K562 (cell line): Measurements from ENCODE around the gene ETS1. TPM values are rescaled to one million over a fixed set of nuclear protein-coding genes. Genes with fewer than 3 reads are reported as not detected.

Experiments used
- ATAC-seq: fragments of 200-7000 bp; cut with Tn5 transposase; 3 replicates; pipeline ENCODE4 v1.9.1; 2020; ENCODE audit warnings: moderate library complexity
- BruUV-seq: library from RNA; stranded (reverse); fragments of 400-500 nt; replicated peaks from 2 replicates; lab custom pipeline; 2021; lab: Mats Ljungman, UMichigan
- CTCF ChIA-PET: fragments of 300-600 bp; formaldehyde crosslinking; extraction: SDS; loops from one replicate; lab custom pipeline; 2021; ENCODE audit warnings: low intra/inter-chr PET ratio; lab: Yijun Ruan, JAX
- POLR2A ChIA-PET: fragments of 300-600, 350-650 bp; sonication (Branson Sonifier 250); formaldehyde crosslinking; extraction: SDS; loops from one replicate; lab custom pipeline; 2021; ENCODE audit warnings: antibody characterized with exemption, inconsistent platforms; lab: Yijun Ruan, JAX
- DNase-seq, 4 experiments: peaks; one replicate each; pipeline versions ENCODE4 v3.0.0 to v3.0.0-alpha.2; 2011 to 2018; ENCODE audit warnings: low spot score in 3 of 4, mixed read lengths in 3 of 4; ENCODE audit errors: extremely low read depth in 1 of 4
- FAIRE-seq: peaks from 2 replicates; lab custom pipeline; 2011; peaks lifted over from hg19 to GRCh38; lab: Jason Lieb, UNC
- H2AFZ ChIP-seq: 2 replicates; pipeline ENCODE4 v1.6.0; 2011; ENCODE audit warnings: low read depth, low read length, control low read depth, inconsistent platforms
- H3K27ac ChIP-seq: fragments of 200-600 bp; 3 replicates; pipeline ENCODE4 v1.8.0; 2011; ENCODE audit warnings: low read depth, mild to moderate bottlenecking, control low read depth, inconsistent platforms, low read length, moderate library complexity, mixed read lengths; ENCODE audit errors: extremely low read depth
- H3K27me3 ChIP-seq, 2 experiments: fragments of 300-600 bp in 1 of 2; 2 replicates in 1 of 2; 3 replicates in 1 of 2; pipeline versions ENCODE4 v1.6.0 to v1.8.0; 2011; ENCODE audit warnings: inconsistent platforms in 2 of 2, low read length in 2 of 2, mild to moderate bottlenecking in 1 of 2, mixed read lengths in 1 of 2, moderate library complexity in 1 of 2; ENCODE audit not compliant: control insufficient read depth in 2 of 2, insufficient read depth in 2 of 2
- H3K36me3 ChIP-seq: fragments of 300-600 bp; 3 replicates; pipeline ENCODE4 v1.8.0; 2011; ENCODE audit warnings: mild to moderate bottlenecking, low read length, inconsistent platforms; ENCODE audit not compliant: control insufficient read depth, insufficient read depth
- H3K4me1 ChIP-seq, 2 experiments: fragments of 200-600 bp in 1 of 2; replicated peaks in 1 of 2; 2 replicates in 1 of 2; 3 replicates in 1 of 2; pipeline versions ENCODE4 v1.5.1 to v1.8.0; 2011; ENCODE audit warnings: inconsistent platforms in 2 of 2, low read length in 2 of 2, mild to moderate bottlenecking in 1 of 2, mixed read lengths in 1 of 2, moderate library complexity in 1 of 2; ENCODE audit not compliant: control insufficient read depth in 2 of 2, insufficient read depth in 2 of 2
- H3K4me2 ChIP-seq: 2 replicates; pipeline ENCODE4 v1.6.1; 2011; ENCODE audit warnings: low read length, control low read depth, inconsistent platforms, mixed read lengths; ENCODE audit not compliant: insufficient read depth
- H3K4me3 ChIP-seq: fragments of 200-600 bp; sonication (generic), shearing (Covaris generic); 2 replicates; pipeline ENCODE4 v1.5.1; 2016; ENCODE audit warnings: control low read depth, inconsistent platforms
- H3K79me2 ChIP-seq: fragments of 200-600 bp; 3 replicates; pipeline ENCODE4 v1.8.0; 2011; ENCODE audit warnings: low read length, inconsistent platforms; ENCODE audit not compliant: control insufficient read depth, insufficient read depth
- H3K9ac ChIP-seq, 2 experiments: 2 replicates each; pipeline versions ENCODE4 v1.6.0 to v1.6.1; 2011; ENCODE audit warnings: low read depth in 2 of 2, low read length in 2 of 2, control low read depth in 1 of 2, inconsistent platforms in 1 of 2, mild to moderate bottlenecking in 1 of 2, mixed read lengths in 1 of 2; ENCODE audit not compliant: insufficient read depth in 1 of 2
- H3K9me1 ChIP-seq: one replicate; pipeline ENCODE4 v1.6.0; 2011; ENCODE audit warnings: inconsistent platforms, mild to moderate bottlenecking, low read length, moderate library complexity; ENCODE audit not compliant: control insufficient read depth, insufficient read depth
- H3K9me3 ChIP-seq: replicated peaks from 2 replicates; pipeline ENCODE4 v1.5.1; 2011; ENCODE audit warnings: low read depth, low read length, inconsistent platforms; ENCODE audit not compliant: control insufficient read depth, insufficient read depth
- H4K20me1 ChIP-seq: replicated peaks from 2 replicates; pipeline ENCODE4 v1.6.1; 2011; ENCODE audit warnings: low read length, inconsistent platforms, mixed read lengths; ENCODE audit not compliant: control insufficient read depth, insufficient read depth
- TBL1XR1 ChIP-seq, 2 experiments: IDR thresholded peaks; 2 replicates each; pipeline ENCODE4 v1.6.1; 2012; ENCODE audit warnings: improper control_type of control experiment in 2 of 2, low read length in 2 of 2, mild to moderate bottlenecking in 1 of 2
- ZNF79 ChIP-seq: fragments of 250-450 bp; sonication (Bioruptor Pico); IDR thresholded peaks from 2 replicates; pipeline ENCODE4 v1.4.0; 2020; ENCODE audit warnings: low read depth, mild to moderate bottlenecking, moderate library complexity
- WGBS: fragments of 100-300 bp; shearing (Covaris generic); methylation state at CpG from one replicate; pipeline ENCODE4 v1.1.6; 2016; ENCODE audit warnings: low coverage, mixed read lengths; ENCODE audit not compliant: insufficient coverage; ENCODE audit errors: missing lambda C conversion rate; 5-methylcytosine and 5-hydroxymethylcytosine counted together
- in situ Hi-C: fragments of 300-500 bp; cut with MboI; formaldehyde crosslinking; loops from 4 replicates; pipeline ENCODE4 v1.15.0; 2018; ENCODE audit warnings: inconsistent platforms, mixed read lengths
- intact Hi-C: fragments of 100-400 bp; cut with micrococcal nuclease; formaldehyde crosslinking; loops from 2 replicates; pipeline ENCODE4 v1.14.2; 2022
- polyA plus RNA-seq, 8 experiments: library from polyadenylated mRNA; depleted of rRNA in 4 of 8; stranded (reverse) in 5 of 8; unstranded in 3 of 8; fragments of >200 nt; fragmentation: Nextera tagmentation in 2 of 8; fragmentation: Illumina TruSeq in 1 of 8; extraction: Ambion mirVana in 2 of 8; extraction: Trizol in 1 of 8; gene quantifications; 2 replicates each; pipeline versions ENCODE4 v1.2.1 to v1.2.3, GENCODE V29; 2011 to 2014; ENCODE audit warnings: inconsistent platforms in 1 of 8, missing spikeins in 1 of 8
- total RNA-seq, 7 experiments: library from RNA; depleted of rRNA in 6 of 7; stranded (reverse); fragments of >200 nt in 6 of 7; fragmentation: Illumina TruSeq in 2 of 7; extraction: Trizol in 2 of 7; gene quantifications; 2 replicates each; pipeline versions ENCODE4 v1.2.1 to v1.2.3, GENCODE V29; 2011 to 2021; ENCODE audit warnings: low replicate concordance in 1 of 7
- TF ChIP-seq, protein P1 (sequence below): fragments of 250-450 bp; sonication (Bioruptor Pico); IDR thresholded peaks from 2 replicates; pipeline ENCODE4 v1.5.0; 2021; ENCODE audit warnings: mild to moderate bottlenecking, moderate library complexity
- TF ChIP-seq, protein P2 (sequence below): fragments of 250-450 bp; sonication (Bioruptor Pico); IDR thresholded peaks from 2 replicates; pipeline ENCODE4 v1.8.0; 2021; ENCODE audit warnings: moderate library complexity, mild to moderate bottlenecking, inconsistent platforms

The ETS1 gene
- total and polyA plus RNA-seq, 9 of the 15 experiments (the other 6 are each of a cell fraction or from before 2014, with no cell fraction given): 0.04 to 1.4 (median 0.23) TPM

DNA sequence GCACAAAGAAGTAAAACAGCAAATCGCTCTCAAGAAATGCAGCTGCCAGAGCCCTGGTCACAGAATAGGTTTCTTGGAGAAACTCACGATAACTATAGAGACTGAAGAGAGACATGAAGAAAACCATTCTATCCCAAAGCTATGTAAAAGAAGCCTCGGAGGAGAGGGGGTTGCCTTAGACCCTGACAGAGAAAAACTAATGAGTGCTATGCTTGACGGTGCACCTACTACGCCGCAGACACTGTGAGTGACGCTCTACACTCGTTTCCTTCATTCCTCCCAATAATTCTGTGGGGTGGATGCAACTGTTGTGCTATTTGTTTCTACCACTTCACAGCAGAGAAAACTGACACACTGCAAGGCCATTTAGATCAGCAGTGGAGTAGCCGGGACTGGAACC, 121.8 kb downstream of the ETS1 start:
- TF ChIP-seq ZNF79 (no peak), TBL1XR1 (IDR thresholded peaks at IDR 0.05; ENCODE audit: low read length in 2 of 2) (no peak)
- TF ChIP-seq, protein P1, sequence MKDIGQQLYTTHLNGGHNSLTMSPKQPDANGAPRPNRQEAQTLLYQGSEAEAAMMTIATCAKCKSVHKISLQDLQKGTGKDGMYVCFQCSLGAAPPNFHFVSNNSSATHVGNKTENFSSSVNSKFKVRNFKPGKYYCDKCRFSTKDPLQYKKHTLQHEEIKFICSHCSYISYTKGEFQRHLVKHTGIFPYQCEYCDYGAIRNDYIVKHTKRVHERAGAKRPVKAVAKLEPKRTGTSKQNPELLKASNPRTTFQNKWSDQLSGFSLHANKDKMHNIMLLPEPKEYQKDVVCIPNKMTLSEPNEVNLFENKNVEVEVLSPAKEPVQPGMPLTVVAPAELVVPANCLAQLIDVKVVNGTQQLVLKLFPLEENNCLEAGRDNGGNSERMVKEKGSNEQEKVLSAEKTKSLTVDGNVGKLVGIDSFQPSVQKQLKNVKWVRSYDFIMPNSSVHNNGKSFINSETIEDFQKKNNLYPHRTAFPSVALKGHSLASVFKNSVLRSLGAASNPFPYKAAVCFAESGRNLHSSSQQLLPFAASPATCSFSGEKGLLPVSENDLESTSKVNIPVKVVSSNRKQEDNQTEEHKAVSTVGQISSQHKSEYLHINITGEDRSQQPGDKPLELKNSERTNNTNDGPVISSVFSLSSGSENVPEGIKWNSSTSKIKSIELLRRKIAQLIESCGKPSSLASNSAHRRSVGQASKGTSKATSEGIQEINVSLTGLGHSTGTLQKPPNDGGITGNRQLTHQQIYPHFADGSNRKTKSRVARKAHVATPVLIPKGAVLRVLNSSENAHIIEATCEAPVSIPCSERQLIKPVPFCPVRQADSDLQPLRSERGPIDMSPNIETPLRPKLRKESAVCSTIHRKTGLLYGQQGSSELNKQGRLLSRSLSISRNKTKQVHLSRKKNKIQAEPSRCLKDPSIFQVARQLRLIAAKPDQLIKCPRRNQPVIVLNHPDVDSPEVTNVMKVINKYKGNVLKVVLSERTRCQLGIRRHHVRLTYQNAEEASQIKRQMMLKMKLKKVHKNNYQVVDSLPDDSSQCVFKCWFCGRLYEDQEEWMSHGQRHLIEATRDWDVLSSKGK (CRISPR knock-in tag): no peak
- TF ChIP-seq, protein P2, sequence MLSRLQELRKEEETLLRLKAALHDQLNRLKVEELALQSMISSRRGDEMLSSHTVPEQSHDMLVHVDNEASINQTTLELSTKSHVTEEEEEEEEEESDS (CRISPR knock-in tag): no peak
- TF ChIP-seq, all 486 proteins: peak for 0
- BruUV-seq: no TSS peak
- no peak overlapping the region for H3K9ac ChIP-seq
- ATAC-seq: no peak
- no peak overlapping the region for H3K4me2 ChIP-seq
- H3K9me1 ChIP-seq: no peaks in the 10 kb centered on the region
- intact Hi-C loops: no loop called here
- 19% methylated on average over 9 of the region's 9 CpGs for WGBS
- no peak for DNase-seq
- no peaks in the 10 kb centered on the region for H3K36me3 ChIP-seq
- no peaks in the 10 kb centered on the region for H3K9me3 ChIP-seq
- no peak overlapping the region for H3K4me3 ChIP-seq
- CTCF ChIA-PET: no interaction called here
- H2AFZ ChIP-seq: no peak overlapping the region
- H3K79me2 ChIP-seq: no peaks in the 10 kb centered on the region
- H3K4me1 ChIP-seq: no peaks in the 10 kb centered on the region
- in situ Hi-C loops: no loop called here
- no peaks in the 10 kb centered on the region for H4K20me1 ChIP-seq
- no peaks in the 10 kb centered on the region for H3K27me3 ChIP-seq
- FAIRE-seq: no peak
- no peak overlapping the region for H3K27ac ChIP-seq
- POLR2A ChIA-PET: interaction anchor here (0.6 kb wide), 1 partner anchor 191 kb away, joined by 3 read pairs; no protein-coding TSS in a partner anchor
